Stomach (tissue), 9 donors: ENCODE results near the gene TTC8. TPM values are rescaled to one million over a fixed set of nuclear protein-coding genes. Genes with fewer than 3 reads are reported as not detected.

Source experiments
- DNase-seq, 2 donors: peaks; one replicate each; pipeline versions ENCODE4 v3.0.0 to v3.0.0-alpha.2; 2013 to 2019
- H3K27ac ChIP-seq, 5 donors: fragments of 200-600 bp in 4 of 5; sonication (generic) in 4 of 5; one replicate each; pipeline ENCODE4 v1.5.1; 2013 to 2019; ENCODE audit warnings: mild to moderate bottlenecking in 1 of 5, moderate library complexity in 1 of 5
- H3K27me3 ChIP-seq, 3 donors: fragments of 200-600 bp; sonication (generic); one replicate each; pipeline ENCODE4 v1.5.1; 2017 to 2019; ENCODE audit warnings: mixed run types in 1 of 3
- H3K36me3 ChIP-seq, 4 donors: fragments of 200-600 bp; sonication (generic); 1 replicate in 3 of 4; 2 replicates in 1 of 4; pipeline ENCODE4 v1.5.1; 2016 to 2019
- H3K4me1 ChIP-seq, 4 donors: fragments of 200-600 bp; sonication (generic); one replicate each; pipeline ENCODE4 v1.5.1; 2016 to 2019
- H3K4me3 ChIP-seq, 4 donors: fragments of 200-600 bp; sonication (generic) in 3 of 4; one replicate each; pipeline ENCODE4 v1.5.1; 2016 to 2019; ENCODE audit warnings: mild to moderate bottlenecking in 1 of 4
- H3K9me3 ChIP-seq, 4 donors: fragments of 200-600 bp; sonication (generic); one replicate each; pipeline ENCODE4 v1.5.1; 2016 to 2019
- CTCF ChIP-seq, 7 experiments: fragments of 450-650 bp in 4 of 7; fragments of 200-600 bp in 3 of 7; sonication (generic) in 3 of 7; IDR thresholded peaks; one replicate each; pipeline ENCODE4 v1.5.1; 2016 to 2019; ENCODE audit warnings: antibody characterized with exemption in 7 of 7, control low read depth in 2 of 7, mild to moderate bottlenecking in 1 of 7
- EP300 ChIP-seq: sonication (generic); formaldehyde crosslinking; IDR thresholded peaks from one replicate; pipeline ENCODE4 v1.6.1; 2017; ENCODE audit warnings: antibody characterized with exemption
- POLR2A ChIP-seq, 4 donors: fragments of 450-650 bp; IDR thresholded peaks; one replicate each; pipeline ENCODE4 v1.6.1; 2016; ENCODE audit warnings: antibody characterized with exemption in 4 of 4, control low read depth in 2 of 4, mild to moderate bottlenecking in 1 of 4, moderate library complexity in 1 of 4
- POLR2AphosphoS5 ChIP-seq, 3 donors: sonication (generic); formaldehyde crosslinking; IDR thresholded peaks; one replicate each; pipeline ENCODE4 v1.6.1; 2016; ENCODE audit warnings: antibody characterized with exemption in 3 of 3
- WGBS, 5 donors: extraction: QIAGEN DNeasy Blood & Tissue Kit in 3 of 5; methylation state at CpG; one replicate each; pipeline versions ENCODE4 v1.1.5 to v1.1.7; 2013 to 2018; 5-methylcytosine and 5-hydroxymethylcytosine counted together
- intact Hi-C: fragments of 100-400 bp; cut with DNase I; formaldehyde crosslinking; loops from one replicate; pipeline ENCODE4 v1.15.1; 2023; ENCODE audit warnings: low total_unique reads
- polyA plus RNA-seq, 3 donors: library from polyadenylated mRNA; stranded (reverse); fragments of 200-250 nt; gene quantifications; one replicate each; pipeline ENCODE4 v1.2.3, GENCODE V29; 2013
- total RNA-seq, 5 donors: library from RNA; depleted of rRNA; stranded (reverse); fragments of >200 nt; gene quantifications; one replicate each; pipeline versions ENCODE4 v1.1.0 to v1.2.3, GENCODE V29; 2014 to 2016
- donor health status: healthy with polysubstance abuse.
- donor health status: Bipolar disorder and iron deficiency.
- donor health status: healthy.

TTC8 gene
- total and polyA plus RNA-seq, 8 donors = 2.7 to 53.1 (median 8.7) TPM; not detected in 1

- no peak overlapping the region for H3K4me3 ChIP-seq
- peaks cover 0 to 49% (median 29%) of the 10 kb centered on the region in 4 donors for H3K36me3 ChIP-seq
- DNase-seq = no peak
- 82 to 89% (median 86%) methylated on average over 1 of the region's 1 CpG for WGBS, 5 donors
- no peak overlapping the region for H3K27ac ChIP-seq
- H3K4me1 ChIP-seq = no peaks in the 10 kb centered on the region
- H3K27me3 ChIP-seq = no peaks in the 10 kb centered on the region
- H3K9me3 ChIP-seq = peaks cover 0 to 26% (median 11%) of the 10 kb centered on the region in 4 donors
- TF ChIP-seq EP300 (no peak), CTCF (IDR thresholded peaks at IDR 0.05) (no peak), POLR2AphosphoS5 (IDR thresholded peaks at IDR 0.05) (no peak), POLR2A (IDR thresholded peaks at IDR 0.05) (no peak)
- intact Hi-C loops = no loop called here
These were observed 57.8 kb downstream of the TTC8 start for GRCh38 chr14:88882236-88882635.

GRCh38 chr14:88895116-88895515, 70.7 kb downstream of the TTC8 start:
- intact Hi-C loops = no loop called here
- Histone ChIP-seq H3K36me3 (no peaks in the 10 kb centered on the region), H3K27me3 (no peaks in the 10 kb centered on the region), H3K4me3 (no peak overlapping the region), H3K9me3 (no peaks in the 10 kb centered on the region), H3K4me1 (peaks cover 0 to 6% (median 1%) of the 10 kb centered on the region in 4 donors), H3K27ac (no peak overlapping the region)
- TF ChIP-seq CTCF (IDR thresholded peaks at IDR 0.05) (no peak), POLR2AphosphoS5 (IDR thresholded peaks at IDR 0.05) (no peak), EP300 (no peak), POLR2A (IDR thresholded peaks at IDR 0.05) (no peak)
- WGBS, 5 donors = 49 to 76% (median 70%) methylated on average over 4 of the region's 4 CpGs
- DNase-seq = no peak

GRCh38 chr14:88901189-88901588, 76.7 kb downstream of the TTC8 start:
- no peaks in the 10 kb centered on the region for H3K27me3 ChIP-seq
- 72 to 85% (median 77%) methylated on average over 4 of the region's 4 CpGs for WGBS, 5 donors
- H3K36me3 ChIP-seq = no peaks in the 10 kb centered on the region
- no peak overlapping the region for H3K27ac ChIP-seq
- peaks cover 0 to 5% (median 0%) of the 10 kb centered on the region in 4 donors for H3K9me3 ChIP-seq
- TF ChIP-seq POLR2A (IDR thresholded peaks at IDR 0.05) (no peak), POLR2AphosphoS5 (IDR thresholded peaks at IDR 0.05) (no peak), EP300 (no peak), CTCF (IDR thresholded peaks at IDR 0.05) (no peak)
- H3K4me3 ChIP-seq = no peak overlapping the region
- no peaks in the 10 kb centered on the region for H3K4me1 ChIP-seq
- intact Hi-C loops = no loop called here
- peak in 1 of 2 donors; percentile 6 for DNase-seq

GRCh38 chr14:88901991-88902390, 77.5 kb downstream of the TTC8 start:
- Histone ChIP-seq H3K9me3 (peaks cover 0 to 10% (median 2%) of the 10 kb centered on the region in 4 donors), H3K4me3 (no peak overlapping the region), H3K27ac (no peak overlapping the region), H3K36me3 (no peaks in the 10 kb centered on the region), H3K4me1 (no peaks in the 10 kb centered on the region), H3K27me3 (no peaks in the 10 kb centered on the region)
- WGBS, 5 donors = 67 to 83% (median 79%) methylated on average over 3 of the region's 3 CpGs
- no peak for TF ChIP-seq POLR2AphosphoS5 (IDR thresholded peaks at IDR 0.05)
- no peak for TF ChIP-seq EP300
- no peak for TF ChIP-seq POLR2A (IDR thresholded peaks at IDR 0.05)
- TF ChIP-seq CTCF (IDR thresholded peaks at IDR 0.05) = no peak
- intact Hi-C loops = no loop called here
- DNase-seq = no peak
